CD4-positive, alpha-beta T cell treated with Interleukin-6 at 100 ng/mL for 8 hours (primary cell): ENCODE data around the gene RCC2.
A peak's percentile ranks its signal among the peaks of the same experiment; 100 is the strongest.
"Not testable (repeated sequence)": the region's sequence is repeated elsewhere in the genome, so short reads cannot be mapped to it uniquely, and the experiment has no call there.

Experiments
- DNase-seq: peaks from one replicate; pipeline ENCODE4 v3.0.0-alpha.2; 2020; ENCODE audit warnings: mixed read lengths, low spot score

Gene RCC2

DNA sequence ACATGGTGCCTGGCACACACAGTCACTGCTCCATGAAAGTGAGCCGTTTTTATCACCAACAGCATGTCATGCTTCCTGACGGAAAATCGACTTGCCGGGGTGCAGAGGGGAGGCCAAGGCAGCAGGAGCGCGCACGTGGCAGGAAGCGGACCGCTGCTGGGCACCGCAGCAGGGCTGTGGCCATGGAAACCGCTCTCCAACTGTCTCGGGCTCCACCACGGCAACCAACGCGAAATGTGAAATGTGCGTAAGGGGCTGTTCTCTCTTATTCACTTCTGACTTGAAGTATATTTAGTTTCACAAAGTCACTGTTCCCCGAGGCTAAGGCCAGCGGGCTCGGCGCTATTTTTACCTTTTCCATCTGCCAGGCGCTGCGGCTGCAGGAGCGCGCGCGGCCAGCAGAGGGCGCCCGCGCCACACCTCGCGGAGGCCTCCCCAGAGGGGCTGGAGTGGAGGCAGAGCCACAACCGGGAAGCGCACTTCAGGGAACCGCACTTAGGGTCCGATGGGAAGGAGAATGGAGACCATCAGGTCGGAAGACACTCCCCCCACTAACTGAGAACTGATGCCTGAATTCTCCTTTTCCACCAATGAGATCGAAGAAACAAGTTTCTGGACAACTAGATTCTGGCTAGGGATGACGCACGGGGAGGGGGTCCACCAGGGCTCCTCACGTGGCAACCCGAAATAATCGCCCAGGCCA is 19.7 kb downstream of the RCC2 start:
- DNase-seq = peak; percentile 52

DNA sequence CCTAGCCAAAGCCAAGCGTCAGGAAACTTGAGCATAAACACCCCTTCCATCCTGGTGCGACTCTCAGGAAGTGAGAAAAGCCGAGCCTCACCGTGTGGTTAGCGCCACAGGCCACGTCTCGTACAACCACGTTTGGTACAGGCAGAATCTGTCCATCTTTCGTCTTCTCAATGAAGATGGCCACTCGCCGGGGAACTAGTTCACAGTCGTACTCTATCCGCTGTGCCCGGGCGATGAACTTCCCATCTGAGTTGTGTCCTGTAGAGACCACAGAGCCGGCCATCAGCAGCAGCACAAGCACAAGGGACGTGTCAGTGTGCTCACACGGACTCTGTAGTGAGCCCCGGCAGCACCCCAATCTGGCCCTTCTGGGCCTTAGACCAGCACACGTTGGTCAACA is 23.1 kb downstream of the RCC2 start:
- no peak for DNase-seq

DNA sequence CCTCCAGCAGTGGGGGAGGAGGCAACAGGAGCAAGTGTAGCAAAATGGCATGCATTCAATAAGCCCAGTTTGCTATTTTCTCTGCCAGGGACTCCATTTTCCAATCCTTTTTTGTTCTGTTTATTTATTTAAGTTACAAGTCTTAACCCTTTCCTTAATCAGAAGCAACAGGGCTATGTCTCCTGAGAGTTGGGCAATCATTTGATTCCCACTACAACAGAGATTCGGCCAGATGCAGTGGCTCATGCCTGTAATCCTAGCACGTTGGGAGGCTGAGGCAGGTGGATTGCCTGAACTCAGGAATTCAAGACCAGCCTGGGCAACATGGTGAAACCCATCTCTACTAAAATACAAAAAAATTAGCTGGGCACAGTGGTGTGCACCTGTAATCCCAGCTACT is 25.5 kb downstream of the RCC2 start:
- DNase-seq = no peak

DNA sequence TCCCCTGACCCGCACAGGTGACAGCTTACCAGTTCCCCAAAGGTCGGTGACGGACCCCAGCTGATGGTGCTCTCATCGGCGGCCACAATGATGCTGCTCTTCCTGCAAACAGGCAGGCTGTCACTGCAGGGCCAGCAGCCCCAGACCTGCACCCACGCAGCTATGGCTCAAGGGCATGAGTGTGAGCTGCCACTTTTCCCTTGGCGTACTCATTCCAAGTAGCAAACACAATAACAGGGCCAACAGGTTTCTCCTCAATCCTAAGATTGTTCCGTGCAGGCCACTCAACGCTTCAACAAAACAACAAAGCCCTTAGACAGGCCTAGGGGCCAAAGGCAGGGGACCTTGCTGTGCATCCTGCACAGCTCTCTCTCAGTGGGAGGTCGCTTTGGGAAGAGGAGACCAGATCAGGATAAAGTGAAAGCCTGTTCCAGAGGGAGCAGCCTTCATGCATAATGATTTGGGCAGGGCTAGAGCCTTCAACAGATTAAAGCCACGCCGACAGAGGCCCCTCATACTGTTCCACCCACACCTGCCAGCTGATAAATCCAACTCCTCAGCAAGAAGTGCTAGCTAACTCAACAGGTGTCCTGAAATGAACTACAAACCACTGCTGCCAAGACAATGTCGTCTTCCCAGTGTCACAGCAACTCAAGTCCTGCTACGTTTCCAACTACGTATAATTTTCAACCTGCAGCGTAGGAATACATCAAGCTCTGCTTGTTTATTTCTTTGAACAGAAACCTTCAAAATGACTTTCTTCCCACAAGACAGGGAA is 27.2 kb downstream of the RCC2 start:
- DNase-seq = no peak

DNA sequence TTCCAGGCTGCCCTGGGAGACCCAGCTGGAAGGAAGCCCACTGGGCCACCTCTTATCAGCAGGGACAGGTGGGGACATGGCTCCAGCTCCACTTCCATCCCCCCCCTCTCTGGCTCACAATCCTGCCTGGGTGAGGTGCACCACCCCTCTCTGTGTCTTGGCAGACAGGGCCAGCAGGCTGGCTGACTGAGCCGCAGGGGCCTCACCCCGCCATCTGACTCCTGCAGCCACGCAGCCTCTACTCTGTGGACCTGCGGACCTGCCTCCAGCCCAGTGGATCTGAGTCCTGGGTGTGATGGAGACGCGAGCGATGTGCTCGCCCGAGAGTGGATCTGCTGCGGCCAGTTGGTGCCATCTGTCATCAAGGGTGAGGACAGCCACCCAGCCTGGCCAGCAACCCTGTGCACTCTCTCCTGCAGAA is 30.1 kb downstream of the RCC2 start:
- no peak for DNase-seq

DNA sequence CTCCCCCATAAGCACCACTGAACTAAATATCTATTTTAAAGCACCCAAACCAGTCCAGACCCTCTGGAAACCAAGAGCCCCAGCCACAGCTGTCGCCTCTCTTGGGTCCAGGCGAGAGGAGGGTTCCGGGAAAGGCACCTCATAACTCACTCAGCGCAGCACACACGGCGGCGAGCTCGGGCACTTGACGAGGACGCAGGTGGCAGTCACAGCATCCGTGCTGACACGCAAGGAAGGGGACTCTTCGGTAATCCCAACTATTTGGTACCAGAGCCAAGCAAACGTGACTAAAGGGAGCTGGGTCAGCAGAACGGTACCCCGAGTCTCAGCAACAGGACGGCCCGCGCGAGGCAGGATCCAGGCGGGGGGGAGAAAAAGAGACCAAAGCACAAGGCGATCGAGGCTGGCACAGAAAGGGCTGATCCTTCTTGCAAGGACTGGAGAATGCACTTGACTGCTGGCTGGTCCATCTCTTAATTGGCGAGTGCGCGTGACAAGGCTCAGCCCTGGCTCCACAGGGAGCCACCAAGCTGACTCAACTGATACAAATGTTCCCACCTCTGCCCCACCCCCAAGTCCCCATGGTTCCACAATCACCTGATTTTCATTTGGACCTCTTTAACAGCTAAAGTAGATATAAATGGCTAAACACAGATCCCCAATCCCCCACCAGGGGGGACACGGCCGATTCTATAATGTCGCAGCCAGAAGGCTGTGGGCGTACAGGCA is 31.5 kb downstream of the RCC2 start:
- not testable (repeated sequence) for DNase-seq

DNA sequence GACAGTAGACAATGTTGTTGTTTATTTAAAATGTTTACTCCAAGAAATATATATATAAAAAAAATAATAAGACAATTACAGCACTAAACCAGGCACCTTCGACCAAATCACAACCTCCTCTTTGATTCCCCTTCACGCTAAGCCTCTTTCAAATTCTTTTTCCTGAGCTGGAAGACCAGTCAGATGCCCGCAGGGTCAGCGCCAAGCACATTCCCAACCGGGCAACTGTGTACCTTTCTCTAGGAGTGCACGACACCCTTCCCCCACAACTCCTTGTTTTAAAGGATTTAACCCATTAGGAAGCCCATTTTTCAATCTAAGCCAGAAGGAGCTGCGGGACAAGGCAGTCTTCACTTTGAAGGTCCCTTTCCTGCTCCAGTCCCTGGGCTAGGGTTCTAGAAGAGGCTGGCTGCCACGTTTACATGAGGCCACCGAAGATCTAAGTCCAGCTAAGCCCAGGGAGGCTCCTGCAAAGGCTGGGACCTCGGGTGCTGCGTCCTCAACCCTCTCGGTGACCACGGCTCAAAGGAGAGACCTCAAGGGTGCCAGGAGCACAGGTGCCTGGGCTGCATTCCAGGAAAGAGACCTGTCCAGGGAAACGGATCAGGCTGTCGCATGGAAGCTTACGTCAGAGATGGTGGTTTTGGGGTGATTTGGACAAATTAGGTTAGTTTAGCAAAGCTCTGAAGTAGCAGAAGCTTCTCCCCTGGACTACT is 32.6 kb downstream of the RCC2 start:
- not testable (repeated sequence) for DNase-seq

DNA sequence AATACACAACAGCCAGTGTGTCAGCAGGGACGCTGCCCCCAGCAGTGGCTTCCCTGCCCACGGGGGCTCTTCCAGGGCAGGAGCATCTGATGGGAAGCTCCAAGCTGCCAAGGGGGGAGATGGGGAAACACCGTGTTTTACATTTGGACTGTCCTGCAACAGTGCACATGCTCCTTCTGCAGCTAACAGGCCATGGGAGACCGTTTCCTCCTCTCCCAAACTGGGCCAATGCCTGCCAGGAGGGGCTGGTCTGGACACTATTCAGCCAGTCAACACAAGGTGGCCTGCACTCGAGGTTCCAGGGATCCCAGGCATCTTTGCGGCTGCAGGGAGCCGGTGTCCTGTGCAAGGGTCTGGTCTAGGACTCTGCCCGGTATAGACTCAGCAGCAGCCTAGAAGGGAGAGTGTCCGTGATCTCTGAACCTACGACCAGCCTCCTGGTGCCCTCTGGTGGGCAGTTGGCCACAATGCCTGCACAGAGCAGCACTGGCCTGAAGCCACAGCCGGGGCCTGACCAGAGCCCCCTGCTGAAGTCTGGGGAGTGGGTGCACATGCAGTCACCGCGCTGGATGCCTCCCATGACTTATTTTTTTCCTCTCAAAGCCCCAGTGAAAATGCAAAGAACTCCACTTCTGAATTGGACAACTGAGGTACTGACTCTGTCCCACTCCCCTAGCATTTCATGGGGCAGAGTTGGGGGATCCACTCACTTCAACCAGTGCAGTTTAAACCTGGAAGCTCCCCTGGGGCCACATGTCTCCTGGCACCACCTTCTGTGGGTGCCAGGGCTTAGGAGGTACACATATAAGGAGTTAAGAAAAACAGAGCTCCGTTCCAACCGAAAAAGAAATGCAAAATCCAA is 33.3 kb downstream of the RCC2 start:
- DNase-seq = peak; percentile 18

DNA sequence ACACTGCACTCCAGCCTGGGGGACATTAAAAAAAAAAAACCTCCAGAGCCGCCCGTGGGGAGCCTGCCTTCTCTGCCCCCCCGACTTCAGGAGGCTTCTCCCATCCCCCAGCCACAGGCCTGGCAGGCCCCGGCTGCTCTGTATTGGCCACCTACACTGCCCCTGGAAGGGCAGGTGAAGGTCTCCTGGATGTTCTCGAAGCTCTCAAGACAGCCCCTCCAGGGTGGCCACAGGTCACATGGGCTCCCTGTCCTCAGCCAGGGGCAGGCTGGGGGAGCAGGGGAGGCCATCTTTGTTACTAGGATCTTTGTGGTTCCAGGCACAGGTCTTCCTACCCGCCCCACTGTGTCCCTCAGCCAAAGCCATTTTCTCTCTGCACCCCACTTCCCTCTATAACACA is 34.7 kb downstream of the RCC2 start:
- DNase-seq = no peak

DNA sequence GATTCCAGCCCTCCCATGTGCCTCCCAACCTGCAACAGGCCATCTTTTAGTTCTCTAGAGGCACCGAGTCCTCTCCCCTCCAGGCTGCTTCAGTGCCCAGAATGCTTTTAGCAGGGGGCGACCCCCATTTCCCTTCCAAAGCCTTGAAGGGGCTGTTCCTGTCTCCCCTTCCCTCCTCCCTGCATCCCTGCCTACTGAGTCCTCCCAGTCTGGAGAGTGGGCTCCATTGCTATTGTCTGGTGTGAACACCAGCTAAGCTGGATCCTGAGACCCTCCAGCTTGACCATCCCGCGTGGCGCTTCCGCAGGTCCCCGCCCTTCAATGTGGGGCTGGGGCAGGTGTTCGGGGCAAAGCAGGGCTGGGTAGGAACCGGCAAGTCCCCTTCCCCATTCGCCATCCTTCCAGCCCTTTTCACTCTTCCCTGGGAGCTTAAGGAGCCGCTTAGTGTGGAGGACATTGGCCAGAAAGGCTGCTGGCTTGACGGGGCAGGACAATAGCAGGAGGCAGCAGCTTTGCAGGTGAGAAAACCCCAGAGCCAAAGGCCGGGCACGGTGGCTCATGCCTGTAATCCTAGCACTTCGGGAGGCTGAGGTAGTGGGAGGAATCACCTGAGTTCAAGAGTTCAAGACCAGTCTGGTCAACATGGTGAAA is 35.3 kb downstream of the RCC2 start:
- DNase-seq = no peak

DNA sequence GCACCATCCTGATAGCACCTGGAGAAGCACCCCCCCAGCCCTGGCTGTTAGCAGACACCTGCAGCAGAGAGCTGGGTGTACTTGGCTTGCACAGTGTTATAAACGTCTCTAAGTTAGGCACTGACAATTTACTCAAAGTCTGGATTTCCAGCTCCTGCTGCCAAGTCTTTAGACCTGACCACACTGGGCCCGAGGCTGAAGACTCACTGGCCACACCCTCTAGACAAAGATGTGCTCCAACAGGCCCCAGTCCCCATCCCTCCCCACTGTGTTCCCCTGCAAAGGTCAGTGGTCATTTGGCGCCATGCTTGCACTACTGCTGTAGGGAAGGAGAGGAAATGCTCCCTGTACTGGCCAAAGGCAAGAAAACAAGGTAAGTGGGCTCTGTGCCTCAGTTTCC is 36.4 kb downstream of the RCC2 start:
- DNase-seq = no peak

DNA sequence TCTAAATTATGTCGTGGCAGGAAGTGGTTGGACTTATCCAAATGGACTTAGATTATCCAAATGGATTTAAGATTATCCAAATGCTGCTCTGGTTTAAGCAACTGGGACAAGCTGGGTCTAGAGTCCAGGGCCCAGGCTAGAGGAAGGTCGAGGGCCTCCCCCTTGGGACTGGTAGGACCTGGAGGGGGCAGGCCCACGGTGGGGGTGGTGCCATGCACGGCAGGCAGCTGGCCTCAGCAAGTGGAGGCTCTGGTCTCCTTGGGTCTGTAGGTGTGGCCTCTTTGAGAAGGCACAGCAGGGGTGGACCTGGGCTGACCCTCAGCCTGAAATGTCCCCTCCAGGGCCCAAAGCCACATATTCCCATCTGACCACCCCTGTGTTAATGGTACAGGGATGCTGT is 37.6 kb downstream of the RCC2 start:
- DNase-seq = no peak

DNA sequence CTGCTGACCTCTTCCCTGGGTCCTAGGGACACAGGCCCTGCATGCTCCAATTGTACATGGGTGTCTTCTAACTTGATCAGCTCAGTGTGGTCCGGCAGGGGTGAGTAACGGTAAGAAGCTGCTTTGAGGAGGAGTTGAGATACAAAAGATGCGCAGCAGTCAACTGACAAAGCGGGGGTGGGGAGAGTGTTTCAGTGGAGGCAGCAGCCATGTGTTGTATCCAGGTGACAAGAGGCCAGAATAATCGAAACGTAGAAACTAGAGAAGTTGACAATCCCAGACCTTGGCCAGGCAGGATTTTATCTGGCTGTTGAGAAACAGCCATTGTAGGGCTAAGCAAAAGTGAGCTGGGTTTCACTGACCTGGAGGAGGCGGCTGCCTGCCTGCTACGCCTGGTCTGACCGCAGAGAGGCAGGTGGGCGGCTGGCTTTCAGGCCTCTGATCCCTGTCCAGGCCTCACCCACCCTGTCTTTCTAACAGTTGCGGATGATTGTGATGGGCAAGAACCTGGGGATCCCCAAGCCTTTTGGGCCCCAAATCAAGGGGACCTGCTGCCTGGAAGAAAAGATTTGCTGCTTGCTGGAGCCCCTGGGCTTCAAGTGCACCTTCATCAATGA is 38.6 kb downstream of the RCC2 start:
- DNase-seq = no peak

DNA sequence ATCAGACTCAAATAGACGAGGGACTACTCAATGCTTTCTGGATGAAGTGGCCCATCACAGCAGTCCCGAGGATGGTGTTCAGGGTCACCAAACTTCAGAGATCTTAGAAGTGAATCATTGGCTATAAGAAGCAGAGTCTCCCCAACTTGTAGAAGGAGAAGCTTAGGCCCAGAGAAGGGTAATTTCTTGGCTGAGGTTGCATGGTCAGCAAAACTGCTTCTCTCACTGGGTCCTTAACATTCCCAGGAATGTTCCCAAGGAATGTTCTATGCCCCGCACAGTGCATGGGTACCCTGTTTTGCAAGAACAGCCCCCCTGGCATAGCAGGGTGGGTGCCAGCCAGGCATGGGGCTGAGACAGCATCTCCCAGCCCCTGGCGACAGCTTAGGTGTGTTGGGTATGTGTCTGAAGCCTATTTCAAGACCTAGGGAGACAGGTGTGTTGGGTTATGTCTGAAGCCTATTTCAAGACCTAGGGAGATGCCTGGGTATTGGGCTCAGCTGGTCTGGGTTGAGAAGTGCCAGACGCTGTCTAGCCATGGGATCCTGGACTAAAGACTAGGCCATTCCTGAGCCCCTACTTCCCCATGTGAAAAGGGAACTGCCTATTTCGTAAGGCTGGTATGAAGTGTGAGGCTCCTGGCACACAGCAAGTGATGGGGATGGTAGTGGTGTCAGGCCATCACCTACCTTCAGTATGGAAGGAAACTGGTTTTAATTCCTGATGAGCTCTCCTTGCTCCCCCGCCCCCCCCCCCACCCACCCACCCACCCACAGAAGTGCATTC is 41.4 kb downstream of the RCC2 start:
- DNase-seq = no peak

DNA sequence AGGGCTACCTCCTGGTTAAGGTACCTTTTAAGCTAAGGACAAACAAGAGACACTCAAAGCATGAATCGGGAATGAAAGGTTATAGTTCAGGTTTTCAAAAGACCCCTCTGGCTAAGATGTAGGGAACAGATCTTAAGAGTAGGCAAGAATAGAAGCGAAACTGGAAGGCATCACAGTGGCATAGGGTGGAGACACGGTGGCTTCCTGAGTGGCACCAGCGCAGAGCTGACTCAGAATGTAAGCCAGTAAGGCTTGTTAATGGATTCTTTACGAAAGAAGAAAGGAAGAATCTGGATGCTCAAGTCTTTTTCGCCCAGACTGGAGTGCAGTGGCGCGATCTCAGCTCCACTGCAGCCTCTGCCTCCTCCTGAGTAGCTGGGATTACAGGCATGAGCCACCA is 46.2 kb downstream of the RCC2 start:
- no peak for DNase-seq

DNA sequence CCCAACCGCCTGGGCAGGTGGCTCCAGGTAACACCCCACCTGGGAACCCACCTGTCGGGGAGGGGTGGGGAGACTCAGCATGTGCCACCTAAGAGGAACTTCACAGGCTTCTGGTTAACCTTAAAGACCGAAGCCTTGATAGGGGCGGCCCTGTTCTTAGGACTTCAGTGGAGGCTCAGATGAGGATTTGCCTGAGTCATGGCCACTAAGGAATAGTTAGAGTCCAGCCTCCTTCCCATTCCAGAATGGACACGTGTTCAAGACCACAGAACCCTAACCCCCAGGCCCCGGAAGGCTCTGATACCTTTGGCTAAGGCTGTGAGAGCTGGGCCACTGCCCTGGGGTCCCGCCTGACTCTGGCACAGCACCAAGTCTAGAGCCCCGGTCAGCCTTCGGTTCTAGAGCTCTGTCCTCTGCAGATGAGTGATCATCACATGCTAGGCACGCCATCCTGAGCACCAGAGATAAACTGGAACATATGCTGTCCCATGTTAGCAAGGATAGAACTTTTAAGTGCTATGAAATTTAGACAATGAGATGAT is 47.2 kb downstream of the RCC2 start:
- no peak for DNase-seq

DNA sequence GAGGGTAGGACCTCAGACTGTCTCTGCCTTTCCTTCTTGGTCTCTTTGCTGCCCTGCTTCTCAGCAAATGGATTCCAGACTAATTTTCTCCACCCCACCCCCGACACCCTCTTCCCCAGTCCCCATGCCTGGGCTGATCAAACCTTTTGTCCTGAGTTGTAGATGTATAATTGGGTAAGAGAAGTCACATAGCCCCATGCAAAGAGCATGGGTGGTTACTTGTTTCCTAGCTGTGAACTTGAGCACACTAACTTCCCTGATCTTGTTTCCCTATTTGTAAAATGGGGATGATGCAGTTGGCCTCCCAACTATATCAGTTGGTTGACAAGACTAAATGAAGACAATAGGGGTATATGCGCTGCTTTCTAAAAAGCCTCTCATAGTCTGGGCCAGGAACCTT is 58.3 kb downstream of the RCC2 start:
- no peak for DNase-seq

DNA sequence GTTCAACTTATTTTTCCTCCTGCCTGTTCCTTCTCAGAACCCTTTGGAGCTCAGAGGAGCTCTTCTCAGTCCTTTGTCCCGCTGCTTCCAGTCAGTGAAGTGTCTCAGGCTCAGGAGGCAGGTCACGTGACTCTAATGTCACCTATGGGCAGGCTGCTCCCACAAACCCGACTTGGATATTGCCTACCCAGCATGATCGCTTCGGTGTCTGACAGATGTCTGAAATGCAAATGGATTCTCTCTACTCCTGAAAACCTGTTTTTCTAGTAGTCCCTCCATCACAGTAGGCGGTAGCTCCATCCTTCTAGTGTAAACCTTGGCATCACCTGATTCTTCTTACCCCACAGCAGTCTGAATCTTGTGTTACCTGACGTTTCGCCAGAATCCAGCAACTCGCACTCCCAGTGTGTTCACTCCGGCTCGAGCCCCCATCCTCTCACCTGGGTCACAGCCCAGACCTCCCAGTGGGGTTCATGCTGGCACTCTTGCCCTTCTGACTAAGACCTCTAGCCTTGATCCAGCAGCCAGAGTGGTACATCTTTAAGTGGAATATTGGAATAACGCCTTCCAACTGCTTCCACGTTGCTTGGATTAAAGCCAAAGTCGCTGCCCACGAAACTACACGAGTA is 62.0 kb downstream of the RCC2 start:
- DNase-seq = no peak

DNA sequence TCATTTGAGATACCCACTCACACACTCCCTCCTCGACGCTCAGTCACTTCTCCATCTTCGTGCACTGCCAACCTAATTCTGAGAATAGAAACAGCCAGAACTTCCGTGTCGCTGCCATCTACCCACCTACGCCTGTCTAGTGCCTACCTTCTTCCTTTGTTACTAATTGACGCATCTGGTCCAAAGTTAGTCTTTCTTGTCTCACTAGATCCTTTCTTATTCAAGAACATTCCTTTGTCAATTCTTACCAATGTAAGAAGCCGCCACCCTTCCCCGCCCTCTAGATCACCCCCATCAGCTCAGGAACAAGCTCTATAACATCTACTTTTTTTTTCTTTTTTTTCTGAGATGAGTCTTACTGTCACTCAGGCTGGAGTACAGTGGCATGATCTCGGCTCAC is 63.8 kb downstream of the RCC2 start:
- no peak for DNase-seq
